ENCODE measurements around the gene FAM221A.
"Not testable (repeated sequence)": the region's sequence is repeated elsewhere in the genome, so short reads cannot be mapped to it uniquely, and the experiment has no call there.

The FAM221A gene

DNA sequence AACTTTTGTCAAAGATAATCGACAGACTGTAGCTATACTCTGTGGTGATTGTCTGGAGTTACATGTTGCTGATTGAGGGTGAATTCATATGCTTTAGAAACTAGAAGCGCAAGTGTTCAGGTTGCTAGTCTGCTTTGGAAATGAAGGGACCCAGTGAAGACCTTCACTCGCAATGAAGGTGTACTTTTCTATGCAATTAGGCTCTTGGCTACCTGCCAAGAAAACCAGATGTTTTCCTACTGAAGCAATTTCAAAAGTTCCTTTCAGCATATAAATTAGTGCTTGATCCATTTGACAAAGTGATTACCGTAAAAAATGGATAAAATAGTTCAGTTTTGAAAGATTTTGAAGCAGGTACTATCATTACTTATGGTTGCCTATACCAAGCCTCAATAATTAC, 20.0 kb downstream of the FAM221A start:
- no peak for DNase-seq (ENCODE audit: low read depth in 2 of 2, low spot score in 1 of 2)

- no peak for DNase-seq (ENCODE audit: low read depth in 2 of 2, low spot score in 1 of 2)
Measured at GRCh38 chr7:23709081-23709750, 29.2 kb downstream of the FAM221A start.

GRCh38 chr7:23710000-23710399, 30.0 kb downstream of the FAM221A start, which contains the start of gene STK31:
Gene STK31 (plus strand): TSS chr7:23710219. CDS start chr7:23710286, 67 bp downstream.
- no peak for DNase-seq (ENCODE audit: low read depth in 2 of 2, low spot score in 1 of 2)

- no peak for DNase-seq (ENCODE audit: low read depth in 2 of 2, low spot score in 1 of 2)
Measured at GRCh38 chr7:23712368-23713284, 32.6 kb downstream of the FAM221A start.

GRCh38 chr7:23713285-23714149, 33.5 kb downstream of the FAM221A start:
- no peak for DNase-seq (ENCODE audit: low read depth in 2 of 2, low spot score in 1 of 2)

DNA sequence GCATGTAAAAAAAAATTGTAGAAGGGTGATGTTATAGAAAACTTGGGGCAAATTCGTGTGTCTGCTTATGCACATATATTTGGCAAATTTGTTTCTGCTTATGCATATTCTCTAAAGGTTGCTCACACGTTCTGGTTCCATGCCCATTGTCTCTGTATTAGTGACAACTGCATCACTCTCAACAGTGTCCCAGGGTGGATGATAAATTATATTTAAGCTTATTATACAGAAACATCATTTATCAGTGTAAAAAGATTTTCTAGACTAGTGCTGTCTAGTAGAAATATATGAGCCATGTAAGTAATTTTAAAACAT, 34.1 kb downstream of the FAM221A start:
- DNase-seq (ENCODE audit: low read depth in 2 of 2, low spot score in 1 of 2), result no peak

- no peak for DNase-seq (ENCODE audit: low read depth in 2 of 2, low spot score in 1 of 2)
Measured at GRCh38 chr7:23714579-23714978, 34.6 kb downstream of the FAM221A start.

- no peak for DNase-seq (ENCODE audit: low read depth in 2 of 2, low spot score in 1 of 2)
Measured at GRCh38 chr7:23715099-23715498, 35.1 kb downstream of the FAM221A start.

GRCh38 chr7:23717788-23718187, 37.8 kb downstream of the FAM221A start:
- DNase-seq (ENCODE audit: low read depth in 2 of 2, low spot score in 1 of 2), result no peak

DNA sequence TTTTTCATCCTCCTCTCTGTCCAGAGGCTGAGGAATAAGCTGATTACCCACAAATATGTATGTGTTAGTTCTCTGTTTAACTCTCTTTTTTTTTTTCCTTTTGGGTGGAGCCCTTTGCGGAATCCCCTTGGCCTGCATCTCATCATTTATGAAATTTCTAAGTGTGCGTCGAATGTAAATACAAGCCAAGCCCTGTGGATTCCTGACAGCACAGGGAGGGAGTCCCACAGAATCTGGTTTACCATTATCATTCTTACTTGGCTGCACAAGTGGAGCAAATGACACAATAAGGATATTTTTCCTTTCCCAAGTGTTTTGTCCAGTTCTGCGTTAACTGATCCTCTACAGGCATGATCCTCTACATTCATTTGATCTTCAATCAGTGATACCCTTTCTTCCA, 41.5 kb downstream of the FAM221A start:
- DNase-seq (ENCODE audit: low read depth in 2 of 2, low spot score in 1 of 2), result no peak

DNA sequence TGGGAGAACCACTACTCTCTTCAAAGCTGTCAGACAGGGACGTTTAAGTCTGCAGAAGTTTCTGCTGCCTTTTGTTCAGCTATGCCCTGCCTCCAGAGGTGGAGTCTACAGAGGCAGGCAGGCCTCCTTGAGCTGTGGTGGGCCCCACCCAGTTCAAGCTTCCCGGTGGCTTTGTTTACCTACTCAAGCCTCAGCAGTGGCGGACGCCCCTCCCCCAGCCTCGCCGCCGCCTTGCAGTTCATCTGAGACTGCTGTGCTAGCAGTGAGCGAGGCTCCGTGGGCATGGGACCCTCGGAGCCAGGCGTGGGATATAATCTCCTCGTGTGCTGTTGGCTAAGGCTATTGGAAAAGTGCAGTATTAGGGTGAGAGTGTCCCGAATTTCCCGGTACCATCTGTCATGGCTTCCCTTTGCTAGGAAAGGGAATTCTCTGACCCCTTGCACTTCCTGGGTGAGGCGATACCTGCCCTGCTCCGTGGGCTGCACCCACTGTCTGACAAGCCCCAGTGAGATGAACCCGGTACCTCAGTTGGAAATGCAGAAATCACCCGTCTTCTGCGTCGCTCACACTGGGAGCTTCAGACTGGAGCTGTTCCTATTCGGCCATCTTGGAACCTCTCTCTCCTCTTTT, 42.7 kb downstream of the FAM221A start:
- DNase-seq (ENCODE audit: low read depth in 2 of 2, low spot score in 1 of 2), result not testable (repeated sequence)

DNA sequence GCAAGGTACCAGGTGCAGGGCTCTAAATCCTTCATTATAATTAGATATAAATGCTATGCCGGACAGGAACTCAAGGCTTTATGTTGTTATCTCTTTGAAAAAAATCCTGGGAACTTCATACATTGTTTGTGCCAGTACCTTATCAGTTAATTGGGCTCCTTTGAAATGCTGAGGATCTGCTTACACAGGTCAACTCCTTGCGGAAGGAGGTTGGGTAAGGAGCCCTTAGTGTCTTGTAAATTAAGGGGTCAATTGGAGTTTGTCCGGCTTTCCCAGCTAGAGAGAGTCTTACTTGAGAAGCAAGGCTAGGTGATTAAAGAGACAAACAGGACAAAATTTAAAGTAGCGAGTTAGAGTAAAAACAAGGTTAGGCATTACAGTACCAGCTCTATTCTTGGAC, 44.1 kb downstream of the FAM221A start:
- DNase-seq (ENCODE audit: low read depth in 2 of 2, low spot score in 1 of 2), result not testable (repeated sequence)

GRCh38 chr7:23742051-23742450, 62.1 kb downstream of the FAM221A start:
- no peak for DNase-seq (ENCODE audit: low read depth in 2 of 2, low spot score in 1 of 2)

DNA sequence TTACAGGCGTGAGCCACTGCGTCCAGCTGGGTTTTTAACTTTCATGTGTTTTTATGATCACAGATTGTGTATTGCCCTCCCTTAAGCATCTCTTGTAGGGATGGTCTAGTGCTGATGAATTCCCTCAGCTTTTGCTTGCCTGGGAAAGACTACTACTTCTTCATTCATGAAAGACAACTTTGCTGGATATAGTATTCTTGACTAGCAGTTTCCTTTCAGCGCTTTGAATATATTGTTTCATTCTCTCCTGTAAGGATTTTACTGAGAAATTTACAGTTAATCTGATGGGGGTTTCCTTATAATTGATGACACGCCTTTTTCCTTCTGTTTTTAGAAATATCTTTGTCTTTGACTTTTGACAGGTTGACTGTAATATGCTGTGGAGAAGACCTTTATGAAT, 63.2 kb downstream of the FAM221A start:
- DNase-seq (ENCODE audit: low read depth in 2 of 2, low spot score in 1 of 2), result no peak

DNA sequence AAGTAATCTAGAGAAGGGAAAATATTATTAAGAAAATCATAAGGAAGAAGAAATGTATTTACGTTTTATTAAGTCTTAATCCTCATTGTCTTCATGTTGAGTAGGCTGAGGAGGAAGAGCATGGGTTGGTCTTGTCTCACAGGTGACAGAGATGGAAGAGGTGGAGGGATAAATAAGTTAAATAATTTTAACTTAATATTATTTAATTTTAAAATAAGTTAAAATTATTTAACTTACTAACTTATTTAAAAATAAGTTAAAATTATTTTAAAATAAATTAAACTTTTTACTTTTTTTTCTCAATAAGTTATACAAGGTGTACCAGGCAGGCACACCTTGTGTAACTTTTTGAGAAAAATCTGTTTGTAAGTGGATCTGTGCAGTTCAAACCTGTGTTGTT, 66.6 kb downstream of the FAM221A start:
- DNase-seq (ENCODE audit: low read depth in 2 of 2, low spot score in 1 of 2), result no peak

DNA sequence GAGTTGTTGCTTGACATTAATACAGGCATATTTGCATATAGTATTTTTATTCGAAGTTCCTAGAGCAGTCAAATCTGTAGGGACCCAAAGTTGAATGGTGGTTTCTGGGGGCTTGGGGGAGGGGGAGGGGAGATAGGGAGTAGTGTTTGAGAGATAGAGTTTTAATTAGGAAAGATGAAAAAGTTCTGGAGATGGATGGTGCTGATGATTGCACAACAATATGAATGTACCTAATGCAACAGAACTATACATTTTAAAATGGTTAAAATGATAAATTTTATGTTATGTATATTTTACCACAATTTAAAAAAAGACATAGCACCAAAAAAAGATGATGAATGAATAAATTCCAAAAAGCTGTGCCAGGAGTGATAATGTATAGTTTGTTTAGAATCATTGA, 71.9 kb downstream of the FAM221A start:
- no peak for DNase-seq (ENCODE audit: low read depth in 2 of 2, low spot score in 1 of 2)
